GM19324 (cell line): Measurements from ENCODE around the gene MED9.

Experiments used
- ATAC-seq: cut with Tn5 transposase; IDR thresholded peaks from one replicate; pipeline ENCODE4 v1.9.1; 2021; ENCODE audit warnings: mild to moderate bottlenecking, moderate library complexity; ENCODE audit not compliant: unreplicated experiment, low FRiP score

MED9 gene

DNA sequence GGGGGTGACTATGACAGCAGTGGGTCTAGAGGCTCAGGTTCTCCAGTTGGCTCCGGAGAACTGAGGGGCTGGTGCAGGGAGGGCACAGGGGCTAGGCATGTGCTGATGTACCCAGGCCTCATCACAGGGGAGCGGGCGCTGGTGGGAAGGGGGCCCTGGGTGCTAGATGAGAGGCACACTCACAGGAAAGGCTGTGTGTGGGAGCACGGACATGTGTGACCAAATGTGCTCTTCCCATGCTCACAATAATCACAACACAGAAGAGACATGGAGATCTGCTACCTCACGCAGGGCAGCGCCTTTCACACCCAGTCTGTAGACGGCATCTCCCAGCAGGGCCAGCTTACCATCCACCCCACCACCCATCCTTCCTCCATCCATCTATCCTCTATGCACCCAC is 36.8 kb downstream of the MED9 start:
- no peak for ATAC-seq

DNA sequence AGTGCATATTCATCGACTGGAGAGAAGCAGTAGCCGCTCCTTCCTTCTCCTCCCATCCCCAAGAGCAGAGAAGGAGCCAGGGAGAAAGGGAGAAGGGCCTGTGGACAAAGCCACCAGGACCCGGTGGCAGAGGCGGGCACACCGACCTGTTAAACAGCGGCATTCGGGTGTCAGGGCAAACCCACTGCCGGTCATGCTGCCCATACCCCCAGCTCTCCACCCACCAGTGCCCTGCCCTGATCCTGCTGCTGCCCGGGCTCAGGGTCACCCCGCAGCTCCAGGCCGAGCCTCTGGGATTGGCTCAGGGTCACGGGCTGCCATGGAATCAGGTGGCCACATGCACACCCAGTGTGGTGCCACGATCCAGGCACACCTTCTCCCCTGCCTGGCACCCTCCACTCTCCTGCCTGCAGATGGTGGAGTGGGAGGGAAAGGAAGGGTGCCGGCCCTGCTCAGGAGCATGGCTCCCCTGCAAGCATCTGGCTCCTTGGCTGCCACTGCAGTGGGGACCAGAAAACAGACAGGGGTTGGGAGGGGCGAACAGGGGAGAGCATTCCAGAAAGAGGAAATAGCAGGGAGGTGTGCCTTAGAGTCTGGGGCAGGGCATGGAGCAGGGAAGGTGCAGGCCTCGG is 37.7 kb downstream of the MED9 start:
- no peak for ATAC-seq

DNA sequence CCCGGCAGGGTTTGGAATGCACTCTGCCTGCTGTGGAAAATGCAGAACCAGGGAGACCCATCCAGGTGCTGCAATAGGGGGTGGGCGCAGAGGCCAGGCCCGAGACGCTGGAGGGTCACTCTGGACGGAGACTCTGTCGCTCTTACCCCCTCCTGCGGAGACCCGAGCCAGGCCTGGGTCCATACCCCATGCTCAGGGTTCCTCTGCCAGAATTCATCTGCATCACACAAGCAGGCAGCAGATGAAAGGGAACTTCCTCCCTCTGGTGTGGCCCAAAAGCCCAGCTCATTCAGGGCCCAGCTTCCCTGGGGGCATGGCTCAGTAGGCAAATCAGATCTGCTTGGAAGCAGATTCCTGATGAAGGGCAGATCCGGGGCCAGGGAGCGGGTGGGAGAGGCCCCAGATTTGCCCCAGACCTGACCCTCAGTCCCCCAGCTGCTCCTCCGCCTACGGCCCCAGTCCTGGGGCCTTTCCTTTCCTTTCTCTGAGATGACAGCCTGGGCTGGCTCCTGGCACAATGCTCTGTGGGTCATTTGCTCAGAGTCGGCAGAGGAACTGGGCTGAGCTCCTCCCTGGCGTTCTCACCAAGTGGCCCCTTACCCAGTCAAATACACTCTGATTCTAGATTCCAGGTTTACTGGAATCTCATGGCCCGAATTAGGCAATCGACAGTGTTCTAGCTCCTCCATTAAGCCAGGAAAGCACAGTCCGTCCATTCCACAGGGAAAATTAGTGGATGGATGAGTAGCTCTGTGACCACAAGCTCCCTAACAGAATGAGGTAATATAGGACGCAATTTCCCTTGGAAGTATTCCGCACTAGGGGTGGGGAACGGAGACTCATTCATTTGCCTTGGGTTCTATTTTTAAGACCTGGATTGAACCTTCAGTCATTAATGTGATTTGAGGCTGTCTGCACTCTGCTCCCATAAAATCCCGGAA is 38.5 kb downstream of the MED9 start:
- ATAC-seq: no peak

DNA sequence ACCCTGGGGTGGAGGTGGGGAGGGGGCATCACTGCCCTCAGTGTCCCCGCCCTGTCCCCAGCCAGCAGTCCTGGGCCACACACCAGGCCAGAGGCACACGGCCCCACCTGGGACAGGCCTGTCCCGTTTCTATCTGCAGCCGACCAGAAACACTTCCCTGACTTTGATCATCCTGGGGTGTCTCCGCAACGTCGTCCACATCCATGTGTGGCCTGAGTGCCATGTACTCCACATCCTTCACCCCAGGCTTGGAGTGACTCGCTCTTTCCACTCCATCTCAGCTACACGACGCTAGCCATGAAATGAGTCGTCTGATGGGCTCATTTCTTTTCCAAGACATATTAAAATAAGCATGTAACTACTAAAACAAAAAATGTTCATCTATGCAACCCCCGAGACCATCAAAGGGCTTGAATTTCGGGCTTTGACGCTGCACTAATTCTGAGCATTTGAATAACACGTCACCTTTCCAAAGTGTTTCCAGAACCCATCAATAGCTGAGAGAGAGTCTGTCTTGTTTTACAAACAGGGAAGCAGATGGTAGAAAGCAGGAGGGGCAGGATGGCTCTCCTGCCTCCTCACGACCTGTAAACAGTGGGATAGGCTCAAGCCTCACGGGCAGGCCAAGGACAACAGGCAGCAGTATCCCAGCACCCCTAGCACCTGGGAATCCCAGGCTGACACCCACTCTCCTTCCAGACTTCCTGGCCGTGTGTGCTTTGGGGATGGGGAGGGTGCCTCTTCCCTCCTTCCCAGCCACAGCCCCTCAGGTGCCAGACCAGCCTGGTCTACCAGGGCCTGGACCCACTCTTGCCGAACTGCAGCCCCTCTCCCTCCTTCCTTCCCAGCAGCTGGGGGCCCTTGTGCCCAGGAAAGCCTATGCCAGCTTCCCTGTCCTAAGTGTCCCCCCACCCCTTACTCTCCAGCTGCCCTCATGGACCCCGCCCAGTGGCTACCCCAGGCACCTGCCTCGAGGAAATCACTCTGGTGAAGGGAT is 39.4 kb downstream of the MED9 start:
- no peak for ATAC-seq

DNA sequence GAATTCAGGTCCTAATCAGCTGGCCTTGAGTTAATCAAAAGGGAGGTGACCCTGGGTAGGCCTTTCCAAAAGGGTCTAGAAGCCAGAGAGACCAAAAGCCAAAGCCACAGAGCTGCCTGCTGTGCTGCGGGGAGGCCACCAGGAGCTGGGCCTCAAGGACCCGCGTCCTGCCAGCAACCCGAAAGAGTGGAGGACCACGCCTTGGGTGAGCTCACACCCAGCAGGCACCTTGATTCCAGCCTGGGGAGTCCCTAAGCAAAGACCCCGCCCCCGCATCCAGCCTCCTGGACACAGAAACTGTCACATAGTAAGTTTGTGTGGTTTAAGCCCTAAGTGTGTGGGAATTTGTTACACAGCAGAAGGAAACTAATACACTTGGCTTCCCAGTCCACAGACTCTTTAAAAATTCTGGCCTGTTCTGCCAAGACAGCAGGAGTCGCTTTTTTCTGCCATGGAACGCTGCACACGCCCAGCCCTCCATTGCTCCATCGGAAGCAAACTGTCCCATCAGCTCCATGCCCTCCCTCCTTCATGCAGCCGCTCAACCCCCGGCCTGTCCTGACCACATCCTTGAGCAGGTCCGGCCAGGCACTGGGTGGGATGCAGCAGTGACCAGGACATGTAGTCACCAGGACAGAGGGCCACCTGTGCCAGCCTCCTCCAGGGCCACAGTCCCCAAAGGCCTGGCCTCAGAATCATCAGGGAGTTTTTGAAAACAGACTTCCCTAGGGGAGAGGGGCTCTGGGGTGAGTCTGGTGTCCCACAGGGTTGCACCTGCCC is 40.3 kb downstream of the MED9 start:
- no peak for ATAC-seq

DNA sequence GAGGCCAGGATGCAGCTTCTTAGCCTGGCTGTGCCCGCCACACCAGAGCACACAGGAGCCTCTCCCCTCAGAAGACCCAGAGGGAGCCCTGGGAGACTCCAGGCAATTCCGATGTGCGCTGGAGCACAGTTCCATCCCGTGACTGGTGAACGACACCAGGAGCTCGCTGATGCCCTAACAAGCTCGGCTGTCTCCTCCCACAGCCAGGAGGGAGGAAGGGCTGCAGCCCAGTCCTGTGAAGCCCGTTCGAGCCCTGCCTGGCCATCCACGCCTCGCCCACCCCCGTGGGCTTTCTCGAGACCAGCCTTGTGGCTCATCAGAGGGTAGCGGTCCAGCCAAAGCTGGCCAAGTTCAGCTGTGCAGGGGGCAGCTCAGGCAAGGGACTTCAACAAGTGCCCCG is 41.2 kb downstream of the MED9 start:
- ATAC-seq: no peak

DNA sequence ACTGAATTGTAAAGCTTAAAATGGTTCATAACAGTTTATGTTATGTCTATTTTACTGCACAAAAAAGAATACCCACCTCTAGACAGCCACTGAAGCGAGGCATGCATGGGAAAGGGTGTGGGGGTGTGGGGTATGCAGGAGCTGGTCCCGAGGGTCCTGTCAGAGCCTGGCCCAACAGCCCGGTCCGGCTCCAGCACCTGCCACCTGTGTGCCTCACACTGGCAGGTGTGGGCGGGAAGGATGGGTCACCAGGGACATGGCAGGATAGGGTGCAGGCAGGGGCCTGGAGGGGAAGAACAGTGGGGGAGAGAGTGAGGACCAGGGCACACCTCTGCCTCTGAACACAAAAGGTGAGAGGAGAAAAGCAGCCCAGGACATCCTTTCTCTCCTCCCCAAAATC is 42.2 kb downstream of the MED9 start:
- ATAC-seq: no peak

DNA sequence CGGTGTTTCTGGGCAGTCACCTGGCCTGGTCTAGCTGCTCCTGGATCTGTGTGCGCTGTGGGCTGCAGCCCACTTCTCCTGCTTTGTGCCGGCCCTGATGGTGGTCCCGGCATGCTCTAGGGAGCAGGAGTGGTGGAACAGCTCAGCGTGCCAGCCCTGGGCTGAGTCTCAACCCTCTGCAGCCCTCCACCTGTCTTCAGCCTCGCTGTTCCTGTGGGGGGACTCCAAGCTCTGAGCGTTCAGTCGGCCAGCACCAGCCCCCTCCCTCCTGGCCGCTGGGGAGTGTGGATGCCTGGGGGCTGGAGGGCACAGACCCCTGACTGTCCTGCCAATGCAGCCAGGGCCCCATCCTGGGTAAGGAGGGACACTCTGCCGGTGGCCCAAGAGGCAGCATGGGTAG is 43.1 kb downstream of the MED9 start:
- ATAC-seq: no peak

DNA sequence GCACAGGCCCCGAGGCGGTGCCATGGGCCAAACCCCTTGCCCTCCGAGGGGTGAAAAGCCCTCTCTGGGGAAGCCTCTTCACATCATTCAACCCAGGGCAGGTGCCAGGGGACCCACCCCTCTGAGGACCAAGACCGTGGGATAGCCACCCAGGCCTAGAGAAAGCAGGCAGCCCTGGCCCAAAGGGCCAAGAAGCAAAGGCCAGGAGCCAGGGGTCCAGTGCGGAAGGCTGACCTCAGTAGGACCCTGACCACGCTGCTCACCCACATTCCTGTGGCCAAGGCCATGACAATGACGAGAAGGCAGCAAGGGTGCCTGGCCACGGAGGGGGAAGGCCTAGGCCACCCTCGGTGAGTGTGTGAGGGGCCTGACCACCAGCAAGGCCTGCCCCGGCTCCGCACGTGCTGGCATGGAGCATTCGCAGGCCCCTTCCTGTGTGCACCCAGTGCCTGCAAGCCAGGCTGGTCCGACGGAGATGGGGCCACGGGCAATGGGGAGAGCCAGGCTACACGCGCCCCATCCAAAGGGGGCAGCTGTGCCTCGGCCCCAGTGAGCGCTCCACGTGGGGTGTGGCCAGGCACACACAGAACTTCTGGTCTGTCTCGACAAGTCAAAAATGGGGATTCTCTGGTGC is 43.9 kb downstream of the MED9 start:
- ATAC-seq: no peak

DNA sequence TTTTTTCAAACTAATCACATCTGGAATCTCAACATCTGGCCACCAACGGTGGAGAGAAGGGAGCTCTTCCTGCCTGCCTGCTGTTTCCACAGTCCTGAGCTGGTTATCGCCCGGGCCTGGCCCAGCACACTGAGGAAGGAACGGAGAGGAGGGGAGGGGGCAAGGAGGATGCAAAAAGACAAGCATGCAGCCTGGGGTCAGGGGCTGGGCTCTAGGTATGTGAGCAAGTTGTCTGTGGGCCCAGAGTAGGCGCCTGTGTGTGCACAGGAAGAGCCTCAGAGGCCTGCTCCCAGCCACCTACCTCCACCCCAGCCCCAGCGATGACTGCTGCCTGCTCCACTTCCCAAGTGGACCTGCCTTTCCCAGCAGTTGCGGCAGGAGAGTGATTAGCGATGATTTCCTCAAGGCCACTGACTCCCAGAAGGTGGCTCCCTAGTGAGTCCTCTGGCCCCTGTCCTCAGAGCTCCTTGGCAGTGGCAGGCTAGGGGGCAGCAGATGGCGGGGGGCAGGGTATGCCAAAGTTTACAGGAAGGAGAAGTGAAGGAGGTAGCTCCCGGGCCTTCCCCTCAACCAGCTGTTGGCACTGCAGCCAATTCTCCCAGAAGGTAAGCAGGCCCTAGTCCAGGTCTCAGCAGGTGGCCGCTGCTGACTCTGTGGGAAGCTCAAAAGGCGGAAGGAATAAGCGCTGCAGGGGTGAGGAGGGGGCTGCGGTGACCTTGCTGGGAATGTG is 46.4 kb downstream of the MED9 start:
- no peak for ATAC-seq

DNA sequence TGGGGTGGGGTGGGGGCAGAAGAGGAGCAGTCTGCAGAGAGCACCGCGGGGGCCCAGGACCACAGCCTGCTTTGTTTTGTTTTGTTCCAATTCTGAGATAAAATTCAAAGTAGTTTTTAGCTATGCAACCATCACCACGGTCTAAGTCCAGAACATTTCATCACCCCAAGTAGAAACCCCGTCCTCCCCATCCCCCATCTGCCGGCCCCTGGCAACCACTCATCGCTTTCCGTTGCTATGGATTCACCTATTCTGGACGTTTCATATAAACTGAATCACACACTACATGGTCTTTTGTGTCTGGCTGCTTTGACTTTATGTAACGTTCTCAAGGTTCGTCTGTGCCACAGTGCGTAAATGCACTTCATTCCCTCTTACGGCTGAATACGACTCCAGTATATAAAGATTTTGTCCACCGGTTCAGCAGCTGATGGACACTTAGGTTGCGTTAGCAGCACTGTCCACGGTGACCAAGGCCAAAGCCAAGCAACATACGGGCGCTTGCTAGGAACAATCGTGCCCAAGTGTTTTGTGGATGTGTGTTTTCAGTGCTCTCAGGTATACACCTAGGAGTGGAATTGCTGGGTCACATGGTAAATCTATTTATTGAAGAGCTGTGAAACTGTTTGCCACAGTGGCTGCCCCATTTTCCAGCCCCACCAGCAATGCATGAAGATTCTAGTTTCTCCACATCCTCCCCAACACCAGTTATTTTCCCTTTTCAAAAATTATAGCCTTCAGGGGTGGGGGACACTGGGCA is 47.1 kb downstream of the MED9 start:
- no peak for ATAC-seq

DNA sequence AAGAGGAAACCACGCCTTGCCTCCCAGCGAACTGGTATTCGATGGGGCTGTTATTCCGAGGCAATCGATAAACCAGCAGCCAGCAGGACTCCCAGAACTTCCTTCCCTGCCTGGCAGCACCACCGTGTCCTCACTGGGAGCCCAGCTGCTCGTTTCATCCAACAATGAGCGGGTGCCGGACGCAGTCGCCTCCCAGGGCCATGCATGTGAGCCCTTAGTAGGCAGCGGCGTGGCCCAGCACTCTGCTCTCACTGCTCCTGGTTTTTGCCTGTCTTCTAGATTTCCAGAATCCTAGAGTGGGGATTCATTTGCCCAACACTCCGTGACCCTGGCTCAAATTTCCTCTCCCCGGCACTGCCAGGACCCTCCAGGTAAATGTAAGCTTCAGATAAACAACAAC is 48.5 kb downstream of the MED9 start:
- no peak for ATAC-seq

DNA sequence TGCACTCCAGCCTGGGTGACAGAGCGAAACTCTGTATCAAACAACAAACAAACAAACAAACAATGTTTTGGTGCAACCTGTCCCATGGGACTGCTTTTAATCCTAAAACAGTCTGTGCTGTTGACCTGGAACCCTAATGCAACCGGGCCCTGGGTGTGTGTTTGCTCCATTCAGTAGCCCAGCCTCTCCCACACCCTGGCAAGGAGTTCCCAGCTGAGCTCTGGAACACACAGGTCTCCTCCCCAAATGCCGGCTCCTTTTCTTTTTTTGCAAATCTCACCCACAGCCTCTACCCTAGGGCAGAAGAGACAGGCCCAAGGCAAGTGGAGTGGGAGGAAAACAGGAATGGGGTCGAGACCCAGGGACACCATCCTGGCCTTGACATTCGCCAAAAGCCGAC is 49.2 kb downstream of the MED9 start:
- ATAC-seq: no peak

DNA sequence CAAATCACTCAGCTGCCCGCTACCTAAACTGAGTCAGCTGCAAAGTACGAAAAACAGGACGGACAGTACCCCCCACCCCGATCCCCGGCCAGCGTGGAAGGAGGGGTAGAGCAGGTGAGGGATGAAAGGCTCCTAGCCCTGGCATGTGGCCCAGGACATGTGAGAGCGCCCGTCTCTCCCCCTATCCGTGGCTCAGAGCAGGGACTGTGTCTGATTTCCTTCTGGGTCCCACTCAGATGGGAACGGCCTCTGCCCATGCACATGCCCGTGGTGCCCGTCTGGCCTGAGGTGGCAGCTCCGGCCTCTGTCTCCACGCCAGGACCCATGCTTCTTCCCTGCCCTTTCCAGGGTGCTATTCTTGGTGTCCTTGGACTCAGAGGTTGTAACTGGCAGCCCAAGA is 49.6 kb downstream of the MED9 start:
- ATAC-seq: no peak

DNA sequence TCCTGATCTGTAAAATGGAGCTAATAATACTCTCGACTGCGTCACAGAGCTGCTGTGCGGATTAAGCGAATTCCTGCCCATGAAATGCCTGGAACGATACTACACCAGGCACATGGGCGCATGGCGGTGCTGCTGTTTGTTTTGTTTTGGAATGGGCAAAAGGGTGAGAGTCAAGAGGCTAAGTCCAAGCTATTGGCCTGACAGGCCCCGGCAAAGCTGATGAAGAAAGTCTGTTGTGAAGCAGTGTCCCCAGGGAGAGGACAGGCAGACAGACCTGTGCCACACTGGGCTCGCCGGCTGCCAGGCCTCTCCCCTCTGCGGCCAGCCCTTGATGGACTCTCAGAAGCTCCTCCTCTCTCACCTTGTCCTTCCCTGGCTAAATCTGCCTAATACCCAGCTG is 50.7 kb downstream of the MED9 start:
- ATAC-seq: no peak

DNA sequence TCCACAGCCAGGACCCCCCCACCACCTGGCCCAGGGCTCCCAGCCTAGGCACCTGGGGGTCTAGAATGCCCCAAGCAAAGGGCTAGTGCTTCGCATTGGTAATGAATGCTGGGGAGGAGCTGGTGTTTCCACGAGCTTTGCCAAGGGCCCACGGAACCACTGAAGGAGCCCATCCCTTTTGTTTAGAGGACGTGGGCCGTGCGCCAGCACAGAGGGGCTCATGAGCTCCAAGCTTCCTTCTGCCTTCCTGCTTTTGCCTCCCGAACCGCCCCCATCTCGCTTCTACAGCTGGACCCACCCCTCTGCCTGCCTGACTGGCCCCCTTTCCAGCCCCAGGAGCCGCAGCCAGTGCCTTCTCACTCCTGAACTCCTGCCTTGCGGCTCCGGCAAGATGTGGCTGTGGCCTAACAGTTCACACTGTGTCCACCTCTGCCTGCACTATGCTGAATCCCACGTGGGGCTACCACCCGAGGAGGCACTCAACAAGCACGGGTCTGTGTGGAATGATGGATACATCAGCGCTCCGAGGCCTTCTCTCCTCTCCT is 51.2 kb downstream of the MED9 start:
- no peak for ATAC-seq

DNA sequence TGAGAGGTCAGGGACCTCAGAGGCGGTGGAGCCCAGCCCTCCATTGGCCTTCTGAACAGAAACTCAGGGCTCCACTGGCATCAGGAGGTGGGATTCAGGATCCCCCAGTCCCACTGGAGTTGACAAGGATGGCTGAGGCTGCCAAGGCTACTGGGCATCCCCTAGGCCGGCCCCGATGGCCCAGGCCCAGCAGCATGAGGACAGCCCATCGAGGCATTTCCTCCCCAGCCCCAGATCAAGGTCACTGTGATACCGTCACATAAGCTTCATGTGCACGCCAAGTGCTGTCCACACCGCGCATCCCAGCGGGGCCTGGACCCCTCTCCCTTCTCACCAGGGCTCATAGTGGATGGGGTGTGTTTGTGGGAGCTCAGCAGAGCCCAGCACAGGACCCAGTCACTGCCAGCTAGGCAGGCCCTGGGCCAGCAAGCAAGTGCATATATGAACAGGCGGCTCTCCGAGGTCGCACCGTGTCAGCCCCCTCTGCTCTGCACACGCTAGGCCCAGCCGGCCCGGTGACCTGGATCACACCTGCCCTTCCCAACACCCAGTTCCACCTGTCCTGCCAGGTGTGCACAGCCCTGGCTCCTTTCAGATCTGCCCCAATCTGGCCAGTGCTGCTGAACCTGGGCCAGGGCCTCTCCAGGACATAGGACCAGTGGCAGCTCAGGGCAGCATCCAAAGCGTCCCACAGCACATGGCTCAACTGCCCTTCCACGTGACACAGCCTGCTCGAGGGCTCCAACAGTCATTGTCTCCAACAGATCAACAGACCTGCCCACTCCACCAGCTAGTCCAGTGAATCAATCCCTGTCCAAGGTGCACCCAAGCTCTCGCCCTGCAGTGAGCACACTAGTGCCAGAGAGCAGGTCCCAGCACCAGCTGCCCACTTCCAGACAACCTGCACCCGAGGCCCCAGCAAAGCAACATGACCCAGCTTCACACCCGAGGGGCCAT is 52.2 kb downstream of the MED9 start:
- no peak for ATAC-seq
